HG03103 (cell line): ENCODE data around the gene SPNS3.

Experiments used
- ATAC-seq: cut with Tn5 transposase; IDR thresholded peaks from one replicate; pipeline ENCODE4 v1.9.1; 2021; ENCODE audit warnings: low read depth; ENCODE audit not compliant: unreplicated experiment

Gene SPNS3

DNA sequence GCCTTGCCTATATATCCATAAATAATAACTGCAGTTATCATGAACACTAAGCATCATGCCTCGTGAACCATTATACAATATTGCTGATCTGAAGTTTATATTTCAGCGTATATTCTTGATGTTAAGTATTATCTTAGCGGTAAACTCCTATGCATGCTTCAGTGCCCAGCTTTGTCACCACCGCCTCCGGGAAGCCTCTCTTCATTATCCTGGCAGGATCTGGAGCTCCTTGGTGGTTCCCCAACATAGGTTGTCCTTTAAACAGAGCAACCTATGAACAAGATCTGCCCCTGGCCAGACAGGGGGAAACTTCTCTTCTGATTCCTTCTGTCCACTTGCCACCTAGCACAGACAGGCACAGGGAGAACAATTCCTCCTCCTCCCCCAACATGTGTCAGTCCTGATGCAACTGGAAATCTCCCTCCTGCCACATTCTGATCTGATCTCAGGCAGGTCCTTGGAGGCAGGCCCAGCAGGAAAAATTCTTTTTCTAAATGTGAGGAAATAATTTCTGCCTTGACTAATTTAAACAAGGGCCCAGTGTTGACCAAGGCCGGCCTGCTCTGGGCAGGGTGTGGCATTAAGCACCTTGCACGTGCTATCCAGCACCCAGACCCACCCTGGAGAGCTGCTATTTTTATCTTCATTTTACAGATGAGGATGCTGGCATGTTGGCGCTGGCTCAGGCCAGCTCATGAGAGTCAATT is 87.3 kb downstream of the SPNS3 start:
- ATAC-seq, result no peak

DNA sequence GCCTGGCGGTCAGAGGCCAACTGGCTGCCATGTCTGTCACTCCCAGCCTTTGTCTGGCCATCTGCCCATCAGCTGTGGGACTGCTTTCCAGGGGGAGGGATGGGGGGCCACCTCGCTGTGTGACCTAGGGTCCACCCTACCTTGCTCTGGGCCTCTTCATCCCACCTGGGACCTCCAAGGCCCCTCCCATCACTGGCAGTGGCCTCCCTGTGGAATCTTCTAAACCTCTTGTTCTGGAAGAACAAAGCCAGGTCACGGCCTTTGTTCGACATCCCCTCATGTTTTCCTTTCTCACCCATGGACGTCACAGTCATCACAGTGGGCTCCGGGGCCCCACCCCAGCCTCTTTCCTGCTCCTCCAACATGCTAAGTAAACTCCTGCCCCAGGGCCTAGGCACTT is 88.9 kb downstream of the SPNS3 start:
- ATAC-seq, result no peak

DNA sequence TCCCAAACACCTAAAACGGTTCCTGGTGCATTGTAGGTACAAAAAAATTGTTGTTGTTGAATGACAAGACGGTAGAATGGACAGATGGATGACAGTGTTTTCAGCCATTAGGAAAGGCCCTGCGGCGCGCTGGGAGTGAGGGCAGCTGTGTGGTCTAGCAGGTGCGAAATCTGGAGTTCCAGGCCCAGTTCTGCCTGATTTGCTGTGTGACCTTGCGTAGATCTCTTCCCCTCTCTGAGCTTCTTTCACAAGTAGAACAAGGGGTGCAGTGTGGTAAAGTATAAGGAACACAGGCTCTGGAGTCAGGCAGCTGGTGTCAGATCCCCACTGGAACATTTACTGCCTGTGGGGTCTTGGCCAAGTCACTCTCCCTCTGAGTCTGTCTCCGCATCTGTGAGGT is 90.2 kb downstream of the SPNS3 start:
- no peak for ATAC-seq

DNA sequence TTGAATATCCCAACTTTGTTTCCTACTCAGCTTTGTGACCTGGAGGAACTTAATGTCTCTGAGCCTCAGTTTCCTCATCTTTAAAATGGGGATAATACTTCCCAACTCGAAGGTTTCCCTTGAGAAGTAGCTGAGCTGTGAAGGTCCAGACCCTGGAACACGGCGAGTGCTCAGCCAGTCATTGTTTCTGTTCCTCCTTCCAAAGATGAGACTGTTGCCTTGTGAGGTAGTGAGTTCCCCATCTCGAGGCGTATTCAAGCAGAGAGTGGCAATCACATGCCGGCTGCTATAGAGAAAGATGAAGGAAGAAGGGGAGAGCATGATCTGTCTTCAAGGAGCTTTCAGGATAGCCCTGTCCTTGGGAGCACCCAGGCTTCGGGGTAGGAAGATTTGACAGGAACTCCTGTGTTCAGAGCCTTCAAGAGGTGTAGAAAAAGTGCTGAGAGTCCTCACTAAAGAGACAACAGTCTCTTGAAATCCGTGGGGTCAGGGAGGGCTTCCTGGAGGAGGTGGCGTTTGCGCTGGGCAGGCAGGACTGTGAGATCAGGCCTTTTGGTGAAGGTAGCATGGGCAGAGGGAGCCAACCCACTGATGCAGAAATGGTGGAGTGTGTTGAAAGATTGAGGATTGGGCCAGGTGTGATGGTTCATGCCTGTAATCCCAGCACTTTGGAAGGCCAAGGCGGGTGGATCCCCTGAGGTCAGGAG is 92.1 kb downstream of the SPNS3 start:
- ATAC-seq, result no peak

DNA sequence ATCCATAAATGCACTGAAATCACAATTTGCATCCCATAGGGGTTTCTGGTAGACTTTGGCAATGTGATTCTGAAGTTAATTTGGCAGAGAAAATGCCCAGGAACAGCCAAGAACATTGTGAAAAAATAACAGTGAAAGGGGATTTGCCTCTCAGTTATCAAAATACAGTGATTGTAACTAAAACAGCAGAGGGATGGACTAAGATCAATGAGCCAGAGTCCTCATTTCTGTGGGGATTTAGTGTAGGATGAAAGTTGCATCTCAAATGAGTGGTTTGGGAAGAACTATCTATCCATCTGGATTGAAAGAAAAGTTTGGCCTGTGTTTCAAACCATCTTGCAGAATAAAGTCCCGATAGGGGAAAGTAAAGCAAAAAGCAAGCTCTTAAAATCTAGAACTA is 93.4 kb downstream of the SPNS3 start:
- no peak for ATAC-seq

DNA sequence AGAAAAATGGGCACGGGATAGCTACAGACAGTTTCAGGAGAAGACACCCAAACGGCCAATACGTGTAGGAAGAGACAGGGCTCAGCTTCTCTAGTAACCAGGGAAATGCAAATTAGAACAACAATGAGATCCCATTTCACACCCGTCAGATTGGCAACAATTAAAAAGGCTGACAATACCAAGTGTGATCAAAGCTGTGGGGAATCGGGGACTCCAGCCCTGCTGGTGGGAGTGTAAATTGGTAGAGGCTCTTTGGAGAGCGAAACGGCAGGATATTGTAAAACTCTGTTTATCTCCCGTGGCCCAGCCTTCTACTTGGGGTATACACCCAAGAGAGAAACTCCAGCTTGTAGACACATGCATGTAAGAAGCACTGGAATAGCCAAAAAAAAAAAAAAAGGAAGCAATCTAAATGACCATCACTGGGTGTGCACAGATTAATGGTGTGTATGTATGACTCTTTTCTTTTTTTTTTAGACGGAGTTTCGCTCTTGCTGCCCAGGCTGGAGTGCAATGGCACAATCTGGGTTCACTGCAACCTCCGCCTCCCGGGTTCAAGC is 93.9 kb downstream of the SPNS3 start:
- no peak for ATAC-seq

DNA sequence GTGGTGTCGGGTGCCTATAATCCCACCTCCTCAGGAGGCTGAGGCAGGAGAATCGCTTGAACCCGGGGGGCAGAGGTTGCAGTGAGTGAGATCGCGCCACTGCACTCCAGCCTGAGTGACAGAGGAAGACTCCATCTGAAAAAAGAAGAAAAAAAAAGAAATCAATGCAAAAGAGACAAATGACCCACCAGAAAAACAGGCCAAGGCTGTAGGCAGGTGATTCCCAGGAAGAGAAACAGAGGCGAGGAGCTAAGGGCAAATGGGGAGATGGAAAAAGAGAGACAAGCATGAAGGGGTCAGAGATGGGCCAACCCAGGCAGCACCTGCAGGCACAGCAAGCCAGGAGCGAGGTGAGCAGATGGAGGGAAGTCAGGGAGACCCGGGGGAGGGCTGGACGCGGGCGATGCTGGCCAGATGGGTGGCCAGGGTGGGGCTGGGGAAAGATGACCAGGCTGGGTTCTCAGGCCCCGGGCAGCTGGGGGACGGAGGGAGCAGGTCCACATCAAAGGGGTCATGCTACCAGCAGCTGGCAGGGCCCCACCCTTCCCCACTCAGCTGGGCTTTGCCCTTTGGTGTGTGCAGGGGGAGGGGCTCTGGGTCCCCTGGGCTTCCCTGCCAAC is 95.9 kb downstream of the SPNS3 start:
- no peak for ATAC-seq

DNA sequence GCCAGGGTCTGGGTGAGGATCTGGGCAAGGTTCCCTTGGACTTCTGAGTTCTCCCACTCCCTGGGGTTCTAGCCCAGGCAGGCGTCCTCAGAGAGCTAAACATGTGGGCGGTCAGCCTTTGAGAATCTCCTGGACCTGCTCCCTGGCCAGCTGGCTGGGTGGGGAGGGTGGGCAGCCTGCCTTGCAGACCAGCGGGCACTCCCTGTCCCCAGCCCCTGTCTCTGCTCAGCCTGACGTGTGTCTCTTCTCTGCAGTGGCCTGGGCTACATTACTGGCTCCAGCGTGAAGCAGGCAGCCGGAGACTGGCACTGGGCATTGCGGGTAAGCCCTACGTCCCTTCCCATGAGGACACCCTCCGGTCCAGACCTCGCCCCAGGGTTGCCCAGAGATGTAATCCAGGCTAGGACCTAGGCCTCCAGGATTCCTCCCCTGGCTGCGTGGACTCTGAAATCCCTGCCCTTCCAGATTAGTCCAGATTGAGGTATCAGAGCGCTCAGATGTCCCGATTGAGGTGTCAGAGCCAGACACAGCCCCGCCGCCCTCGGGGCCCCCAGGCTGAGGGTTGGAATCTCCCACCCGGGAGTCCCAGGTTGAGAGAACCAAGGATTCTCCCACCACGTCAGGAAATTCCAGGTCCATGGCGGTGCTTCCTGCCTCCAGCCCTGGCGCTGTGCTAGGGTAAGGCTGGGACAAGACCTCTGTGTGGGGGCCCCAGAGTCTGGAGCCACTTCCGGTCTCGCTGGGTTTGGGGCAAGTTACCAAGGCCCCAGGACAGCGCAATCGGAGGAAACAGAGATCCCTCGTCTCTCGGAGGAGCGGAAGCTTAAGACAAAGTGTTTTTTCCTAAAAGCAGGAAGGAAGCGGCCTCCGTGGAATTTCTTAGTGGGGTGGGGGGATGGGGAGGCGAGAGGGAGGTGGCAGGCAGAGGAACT is 97.3 kb downstream of the SPNS3 start:
- ATAC-seq, result no peak

DNA sequence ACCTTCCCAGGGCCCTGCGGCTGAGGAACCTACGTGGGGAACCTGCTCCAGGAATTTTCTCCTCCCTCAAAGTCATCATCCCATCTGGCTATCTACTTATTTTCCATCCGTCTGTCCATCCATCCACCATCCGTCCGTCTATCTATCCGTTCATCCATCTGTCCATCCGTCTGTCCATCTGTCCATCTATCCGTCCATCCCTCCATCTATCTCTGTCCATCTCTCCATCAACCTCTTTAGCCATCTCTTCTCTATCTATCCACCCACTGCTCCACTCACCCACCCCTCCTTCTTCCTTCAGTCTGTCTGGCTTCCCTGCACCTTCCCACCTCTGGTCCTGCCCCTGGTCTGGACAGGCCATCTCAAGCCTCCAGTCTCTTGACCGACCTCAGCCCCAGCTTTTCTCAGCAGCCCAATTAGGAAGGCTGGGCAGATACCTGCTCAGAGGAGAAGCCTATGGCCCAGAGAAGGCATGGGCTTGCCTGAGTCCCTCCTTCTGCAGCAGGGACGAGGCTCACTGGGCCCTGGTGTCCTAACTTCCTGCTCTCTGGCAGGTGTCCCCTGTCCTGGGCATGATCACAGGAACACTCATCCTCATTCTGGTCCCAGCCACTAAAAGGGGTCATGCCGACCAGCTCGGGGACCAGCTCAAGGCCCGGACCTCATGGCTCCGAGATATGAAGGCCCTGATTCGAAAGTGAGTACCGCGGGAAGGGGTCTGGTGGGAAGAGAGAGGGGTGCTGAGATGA is 98.4 kb downstream of the SPNS3 start:
- no peak for ATAC-seq

DNA sequence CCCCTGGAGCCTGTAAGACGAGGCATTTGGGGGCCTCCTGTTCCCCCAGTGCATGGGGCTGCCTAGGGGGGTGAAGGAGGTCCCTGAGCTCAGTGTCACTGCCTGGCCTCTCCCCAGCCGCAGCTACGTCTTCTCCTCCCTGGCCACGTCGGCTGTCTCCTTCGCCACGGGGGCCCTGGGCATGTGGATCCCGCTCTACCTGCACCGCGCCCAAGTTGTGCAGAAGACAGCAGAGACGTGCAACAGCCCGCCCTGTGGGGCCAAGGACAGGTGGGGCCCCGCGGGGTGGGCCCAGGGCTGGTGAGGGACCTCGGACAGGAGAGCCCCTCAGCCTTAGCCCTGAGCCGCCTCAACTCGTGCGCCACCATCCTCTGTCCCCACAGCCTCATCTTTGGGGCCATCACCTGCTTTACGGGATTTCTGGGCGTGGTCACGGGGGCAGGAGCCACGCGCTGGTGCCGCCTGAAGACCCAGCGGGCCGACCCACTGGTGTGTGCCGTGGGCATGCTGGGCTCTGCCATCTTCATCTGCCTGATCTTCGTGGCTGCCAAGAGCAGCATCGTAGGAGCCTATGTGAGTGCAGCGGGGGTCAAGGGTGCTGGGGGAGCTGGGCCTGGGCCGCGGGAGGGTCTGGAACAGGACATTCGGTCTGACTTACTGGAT is 99.3 kb downstream of the SPNS3 start:
- no peak for ATAC-seq

DNA sequence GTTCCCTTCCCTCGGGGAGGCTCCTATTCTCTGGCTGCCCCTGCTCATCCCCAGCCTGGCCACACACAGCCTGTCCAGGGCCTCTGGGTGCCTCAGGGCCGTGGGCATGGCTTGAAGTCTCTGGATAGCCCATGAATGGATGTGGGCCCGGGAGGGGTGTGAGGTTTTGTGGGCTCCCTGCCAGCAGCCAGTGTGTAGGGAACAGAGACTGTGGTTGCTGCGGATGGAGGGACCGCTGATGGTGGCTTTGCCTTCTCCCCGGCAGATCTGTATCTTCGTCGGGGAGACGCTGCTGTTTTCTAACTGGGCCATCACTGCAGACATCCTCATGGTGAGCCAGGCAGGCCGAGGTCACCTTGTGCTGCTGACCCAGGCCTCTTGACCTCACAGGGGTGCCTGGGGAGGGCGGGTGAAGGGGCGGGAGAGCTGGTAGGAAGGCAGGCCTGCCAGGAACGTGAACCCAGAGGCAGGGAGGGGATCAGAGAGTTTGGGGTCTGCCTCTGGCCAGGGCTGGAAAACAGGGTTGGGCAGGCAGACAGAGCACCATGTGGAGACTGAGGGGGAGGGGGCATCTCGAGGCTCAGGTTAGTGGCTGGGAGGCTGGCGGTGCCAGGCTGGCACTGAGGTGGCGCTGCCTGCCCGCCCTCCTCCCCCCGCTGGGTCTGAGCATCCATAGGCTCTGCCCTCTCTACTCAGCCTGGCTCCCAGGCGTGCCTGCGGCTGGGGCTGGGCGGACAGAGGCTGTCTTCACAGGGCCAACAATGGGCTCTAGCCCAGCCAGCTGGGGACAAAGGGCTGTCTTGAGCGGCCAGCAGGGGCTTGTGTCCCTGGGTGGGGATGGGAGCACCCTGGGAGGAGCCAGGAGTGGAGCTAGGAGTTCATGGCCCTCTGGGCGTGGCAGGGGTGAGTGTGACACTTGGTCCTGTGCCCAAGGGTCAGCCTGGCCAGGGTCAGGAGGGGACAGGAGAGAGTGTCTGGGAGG is 100.1 kb downstream of the SPNS3 start:
- ATAC-seq, result no peak

DNA sequence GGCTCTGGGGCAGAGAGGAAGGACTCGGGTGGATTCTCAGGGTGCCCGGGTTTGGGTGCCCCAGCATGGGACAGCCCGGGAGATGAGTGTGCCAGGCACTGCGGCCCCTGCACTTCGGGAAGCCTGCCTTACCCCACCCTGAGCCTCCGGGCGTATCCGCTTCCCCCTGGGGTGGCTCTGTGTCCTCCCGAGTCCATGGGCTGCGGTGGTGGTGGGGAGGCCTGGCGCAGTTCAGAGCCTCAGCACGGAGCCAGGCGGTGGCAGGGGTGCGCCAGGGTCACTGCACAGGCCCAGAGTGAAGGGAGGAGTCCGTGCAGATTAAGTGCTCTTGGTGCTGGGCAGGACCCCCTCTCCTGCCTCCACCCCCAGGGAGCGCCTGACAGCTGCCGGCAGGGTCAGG is 100.8 kb downstream of the SPNS3 start:
- ATAC-seq, result no peak

DNA sequence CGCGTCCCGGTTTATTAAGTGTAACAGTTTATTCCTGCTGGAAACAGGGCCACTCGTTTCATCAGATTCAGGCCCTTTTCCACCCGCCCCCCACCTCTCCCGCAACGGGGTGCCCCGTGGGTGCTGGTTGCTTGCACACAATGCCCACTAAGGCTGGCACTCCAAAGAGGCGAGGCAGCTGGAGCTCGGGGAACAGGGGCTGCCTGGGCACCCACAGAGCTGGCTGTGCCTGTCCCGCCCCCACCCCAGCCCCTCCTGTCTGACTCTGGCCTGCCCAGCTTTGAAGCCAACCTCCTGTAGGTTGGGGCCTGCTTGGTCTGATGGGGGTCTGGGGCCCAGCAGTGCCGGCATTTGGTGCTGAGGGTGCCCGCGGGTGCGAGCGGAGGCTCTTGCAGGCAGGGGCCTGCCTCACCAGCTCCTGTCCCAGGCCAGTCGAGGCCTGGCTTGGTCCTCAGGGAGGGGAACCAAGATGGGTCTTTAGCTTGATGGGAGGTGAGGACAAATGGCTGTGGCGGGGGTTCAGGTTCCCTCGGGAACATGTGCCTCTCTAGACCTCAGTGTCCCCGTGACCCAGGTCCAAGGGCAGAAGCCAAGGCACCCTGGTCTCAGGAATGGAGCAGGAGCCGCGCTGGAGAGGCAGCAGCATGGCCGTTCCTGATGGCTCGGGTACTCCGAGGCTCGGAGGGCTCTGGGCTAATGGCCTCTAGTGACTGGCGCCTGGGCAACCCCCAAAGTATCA is 101.4 kb downstream of the SPNS3 start:
- ATAC-seq, result no peak

DNA sequence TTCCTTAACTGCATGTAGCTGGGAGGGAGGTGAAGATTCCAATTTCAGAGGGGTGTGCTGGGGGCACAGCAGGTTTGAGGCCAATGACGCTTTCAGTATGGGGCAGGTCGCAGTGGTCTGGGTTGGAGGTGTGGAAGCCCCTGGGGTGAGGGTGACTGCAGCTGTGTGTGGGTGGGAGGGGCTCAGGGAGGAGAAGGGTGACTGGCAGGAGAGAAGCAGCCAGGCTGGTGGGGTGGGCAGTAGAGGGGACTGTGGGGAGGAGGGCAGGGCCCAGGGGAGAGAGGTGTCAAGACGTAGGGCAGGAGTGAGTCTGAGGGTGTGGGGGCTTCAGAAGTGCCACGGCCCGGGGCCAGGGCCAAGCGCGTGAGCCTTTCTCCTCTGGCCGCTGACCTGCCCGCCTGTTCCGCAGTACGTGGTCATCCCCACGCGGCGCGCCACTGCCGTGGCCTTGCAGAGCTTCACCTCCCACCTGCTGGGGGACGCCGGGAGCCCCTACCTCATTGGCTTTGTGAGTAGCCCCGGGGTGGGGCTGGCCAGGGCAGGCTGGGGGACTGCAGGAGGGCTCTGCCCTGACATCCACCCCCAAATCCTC is 102.0 kb downstream of the SPNS3 start:
- no peak for ATAC-seq

DNA sequence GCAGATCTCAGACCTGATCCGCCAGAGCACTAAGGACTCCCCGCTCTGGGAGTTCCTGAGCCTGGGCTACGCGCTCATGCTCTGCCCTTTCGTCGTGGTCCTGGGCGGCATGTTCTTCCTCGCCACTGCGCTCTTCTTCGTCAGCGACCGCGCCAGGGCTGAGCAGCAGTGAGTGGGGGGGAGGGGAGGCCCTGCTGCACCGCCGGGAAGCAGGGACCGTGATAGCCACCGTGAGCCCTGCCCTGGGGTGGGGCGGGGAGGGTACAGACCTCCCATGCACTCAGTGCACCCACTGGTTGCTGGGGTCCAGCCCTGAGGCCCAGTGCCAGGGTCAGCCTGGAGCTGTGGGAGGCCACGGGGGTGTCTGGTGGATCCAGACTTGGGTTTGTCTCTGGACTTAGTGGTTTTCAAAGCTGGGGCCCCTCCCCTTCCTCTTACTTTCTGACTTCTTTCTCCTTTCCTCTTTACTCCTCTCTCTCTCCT is 102.6 kb downstream of the SPNS3 start:
- no peak for ATAC-seq

DNA sequence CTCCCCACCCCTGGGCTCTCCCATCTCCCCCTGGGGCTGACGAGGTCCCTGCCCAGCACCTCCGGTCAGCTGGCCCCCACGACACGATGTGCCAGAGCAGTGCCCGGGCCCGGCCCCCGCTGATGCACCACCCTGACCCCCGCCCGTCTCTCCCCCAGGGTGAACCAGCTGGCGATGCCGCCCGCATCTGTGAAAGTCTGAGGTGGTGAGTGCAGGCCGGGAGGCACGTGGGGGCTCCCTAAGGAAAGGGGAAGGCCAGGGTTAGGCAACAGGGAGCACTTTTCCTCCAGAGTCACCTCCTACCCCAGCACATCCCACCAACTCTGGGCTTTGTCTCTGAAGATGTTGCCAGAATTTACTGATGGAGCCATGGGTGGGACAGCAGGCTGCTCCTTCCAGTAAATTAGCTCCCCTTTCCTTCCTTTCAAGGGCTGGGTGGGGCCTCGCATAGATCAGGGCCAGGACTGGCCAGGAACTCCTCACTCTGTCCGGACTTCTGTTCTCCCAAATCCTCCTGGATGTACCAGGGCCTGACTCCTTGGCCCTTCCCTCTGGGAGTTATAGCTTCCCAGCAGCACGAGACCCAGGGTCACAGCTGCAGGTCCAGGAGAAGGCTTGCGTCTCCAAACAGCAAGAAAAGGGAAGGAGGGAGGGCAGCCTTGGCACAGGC is 103.1 kb downstream of the SPNS3 start:
- no peak for ATAC-seq
